GM20000 (cell line): ENCODE results near the gene TBRG4.

Source experiments
- DNase-seq: peaks from one replicate; pipeline ENCODE4 v3.0.0; 2012; ENCODE audit warnings: low spot score
- TF ChIP-seq, protein P1 (sequence below): IDR thresholded peaks from 2 replicates; pipeline ENCODE4 v1.5.1; 2012; ENCODE audit warnings: mild to moderate bottlenecking, control low read depth; ENCODE audit errors: extremely low read depth, missing control alignments

The TBRG4 gene

GRCh38 chr7:45070254-45070642, 41.2 kb downstream of the TBRG4 start:
- TF ChIP-seq, protein P1, sequence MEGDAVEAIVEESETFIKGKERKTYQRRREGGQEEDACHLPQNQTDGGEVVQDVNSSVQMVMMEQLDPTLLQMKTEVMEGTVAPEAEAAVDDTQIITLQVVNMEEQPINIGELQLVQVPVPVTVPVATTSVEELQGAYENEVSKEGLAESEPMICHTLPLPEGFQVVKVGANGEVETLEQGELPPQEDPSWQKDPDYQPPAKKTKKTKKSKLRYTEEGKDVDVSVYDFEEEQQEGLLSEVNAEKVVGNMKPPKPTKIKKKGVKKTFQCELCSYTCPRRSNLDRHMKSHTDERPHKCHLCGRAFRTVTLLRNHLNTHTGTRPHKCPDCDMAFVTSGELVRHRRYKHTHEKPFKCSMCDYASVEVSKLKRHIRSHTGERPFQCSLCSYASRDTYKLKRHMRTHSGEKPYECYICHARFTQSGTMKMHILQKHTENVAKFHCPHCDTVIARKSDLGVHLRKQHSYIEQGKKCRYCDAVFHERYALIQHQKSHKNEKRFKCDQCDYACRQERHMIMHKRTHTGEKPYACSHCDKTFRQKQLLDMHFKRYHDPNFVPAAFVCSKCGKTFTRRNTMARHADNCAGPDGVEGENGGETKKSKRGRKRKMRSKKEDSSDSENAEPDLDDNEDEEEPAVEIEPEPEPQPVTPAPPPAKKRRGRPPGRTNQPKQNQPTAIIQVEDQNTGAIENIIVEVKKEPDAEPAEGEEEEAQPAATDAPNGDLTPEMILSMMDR = no peak
- DNase-seq = no peak

DNA sequence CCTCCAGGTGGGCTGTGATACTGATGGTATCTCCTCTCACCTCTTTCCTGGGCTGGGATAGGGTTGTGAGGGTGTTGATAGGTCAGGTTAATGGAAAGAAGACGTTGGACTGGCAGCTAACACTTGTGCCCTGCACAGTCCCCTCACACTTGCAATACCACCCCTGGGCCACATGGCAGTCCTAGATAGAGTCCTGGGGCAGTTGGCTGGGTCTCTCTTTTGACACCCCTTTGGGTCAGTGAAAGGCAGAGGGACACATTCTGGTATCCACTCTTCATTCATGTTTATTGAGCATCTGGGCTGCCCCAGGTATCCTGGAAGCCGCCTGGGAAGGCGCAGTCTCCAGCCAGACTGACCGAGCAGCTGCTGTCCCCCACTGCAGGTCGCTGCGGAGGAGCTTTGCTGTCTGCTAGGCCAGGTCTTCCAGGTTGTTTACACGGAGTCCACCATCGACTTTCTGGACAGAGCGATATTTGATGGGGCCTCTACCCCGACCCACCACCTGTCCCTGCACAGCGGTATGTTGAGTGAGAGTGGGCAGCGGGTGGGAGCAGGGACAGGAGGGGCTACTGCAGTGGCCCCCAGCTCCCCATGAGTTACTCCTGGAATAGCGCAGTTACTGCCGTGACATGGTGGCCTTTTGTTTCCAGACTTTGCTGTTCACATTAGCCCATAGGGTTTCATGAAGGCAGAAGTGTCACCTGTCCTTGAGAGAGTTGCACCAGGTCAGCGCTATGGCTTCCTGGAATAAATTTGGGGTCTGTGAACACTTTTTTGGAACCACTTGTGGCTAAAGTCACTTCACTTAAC, 41.8 kb downstream of the TBRG4 start:
- no peak for DNase-seq
- TF ChIP-seq, protein P1 = no peak

DNA sequence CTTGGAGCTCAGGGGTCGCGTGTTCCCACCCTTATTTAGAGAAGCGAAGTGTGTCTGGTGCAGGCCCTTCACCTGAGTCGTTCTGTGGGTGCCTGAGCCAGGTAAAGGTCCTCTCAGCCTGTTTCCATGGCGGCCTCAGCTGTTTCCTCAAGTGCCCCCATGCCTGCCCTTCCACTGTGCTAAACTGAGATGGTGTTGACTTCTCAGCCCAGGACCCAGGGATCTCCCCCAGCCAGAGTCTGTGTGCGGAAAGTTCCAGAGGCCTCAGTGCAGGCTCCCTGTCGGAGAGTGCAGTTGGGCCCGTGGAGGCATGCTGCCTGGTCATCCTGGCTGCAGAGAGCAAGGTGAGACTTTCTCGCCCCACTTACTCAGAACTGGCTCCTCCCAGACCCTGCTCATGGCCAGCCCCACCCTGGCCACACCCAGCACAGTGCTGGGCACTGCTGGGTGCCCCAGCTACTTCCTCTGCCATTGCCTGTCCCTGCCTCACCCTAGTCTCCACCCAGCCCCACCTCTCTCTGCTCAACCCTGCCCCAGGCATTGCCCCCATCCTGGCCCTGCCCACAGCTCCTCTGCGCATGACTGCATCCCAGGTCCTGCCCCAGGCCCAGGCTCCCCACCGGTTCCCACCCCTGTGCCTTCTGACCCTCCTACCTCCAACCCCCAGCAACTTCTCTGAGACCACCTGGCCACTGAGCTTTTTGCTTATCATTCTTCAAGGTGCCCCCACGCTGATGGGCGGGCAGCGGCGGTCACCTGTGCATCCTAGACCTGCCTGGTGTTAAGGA, 43.1 kb downstream of the TBRG4 start:
- DNase-seq = no peak
- TF ChIP-seq, protein P1 = no peak

DNA sequence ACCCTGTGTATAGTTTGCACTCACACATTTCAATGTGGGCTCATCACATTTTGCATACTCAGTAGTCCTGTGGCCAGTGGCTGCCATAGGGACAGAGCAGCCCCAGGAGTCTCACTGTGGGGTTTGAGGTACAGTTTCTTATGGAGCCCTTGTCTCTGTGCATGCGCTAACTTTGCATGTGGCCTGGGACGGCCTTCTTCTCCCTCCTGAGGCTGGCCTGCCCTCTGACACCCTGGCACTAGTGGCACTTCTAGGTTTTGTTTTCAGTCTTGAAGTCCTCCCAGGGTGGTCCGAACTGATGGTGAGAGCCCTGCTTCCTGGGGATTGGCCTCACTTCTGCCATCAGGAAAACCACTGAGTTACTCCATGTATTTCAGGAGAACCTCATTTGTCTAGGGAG, 43.9 kb downstream of the TBRG4 start:
- no peak for DNase-seq
- TF ChIP-seq, protein P1 = no peak

DNA sequence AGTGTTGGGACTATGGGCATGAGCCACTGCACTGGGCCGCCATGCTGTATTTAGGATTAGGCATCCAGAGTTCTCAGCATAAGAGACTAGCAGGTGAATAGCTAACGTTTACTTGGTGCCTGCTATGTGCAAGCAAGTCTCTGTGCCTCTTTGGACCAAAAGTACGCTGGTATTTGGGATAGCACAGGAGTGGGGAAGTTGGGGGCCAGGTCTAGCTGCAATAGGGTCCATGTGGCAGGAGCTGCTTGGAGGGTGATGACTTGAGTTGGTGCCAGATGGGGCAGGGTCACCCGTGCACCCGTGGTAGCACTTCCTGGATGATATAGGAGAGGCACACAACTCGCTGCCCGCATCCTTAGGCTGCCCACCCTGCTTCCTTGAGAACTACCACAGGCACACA, 45.1 kb downstream of the TBRG4 start:
- no peak for DNase-seq
- TF ChIP-seq, protein P1 = no peak

- TF ChIP-seq, protein P1 = no peak
Observed at GRCh38 chr7:45065031-45065995, 46.2 kb downstream of the TBRG4 start.

More at GRCh38 chr7:45065031-45065995, 46.2 kb downstream of the TBRG4 start:
- no peak for DNase-seq
